Hepatocyte (in vitro differentiated cells): ENCODE data around the gene SMYD1. TPM values are rescaled to one million over a fixed set of nuclear protein-coding genes. Genes with fewer than 3 reads are reported as not detected.

Source experiments
- DNase-seq: peaks from one replicate; pipeline ENCODE4 v3.0.0-alpha.2; 2016; ENCODE audit warnings: low spot score
- H2AFZ ChIP-seq: fragments of 200-600 bp; sonication (generic); 2 replicates; pipeline ENCODE4 v1.6.0; 2016; ENCODE audit warnings: antibody characterized with exemption, mild to moderate bottlenecking
- H3K27ac ChIP-seq: fragments of 200-600 bp; sonication (generic); 2 replicates; pipeline ENCODE4 v1.5.1; 2016; ENCODE audit warnings: mild to moderate bottlenecking
- H3K27me3 ChIP-seq: fragments of 200-600 bp; sonication (generic); 2 replicates; pipeline ENCODE4 v1.6.1; 2016
- H3K36me3 ChIP-seq: fragments of 200-600 bp; sonication (generic); replicated peaks from 2 replicates; pipeline ENCODE4 v1.5.1; 2016; ENCODE audit warnings: low read depth; ENCODE audit not compliant: insufficient read depth
- H3K4me1 ChIP-seq: fragments of 200-600 bp; sonication (generic); 2 replicates; pipeline ENCODE4 v1.5.1; 2016; ENCODE audit warnings: mild to moderate bottlenecking, moderate library complexity; ENCODE audit not compliant: insufficient read depth
- H3K4me2 ChIP-seq: fragments of 200-600 bp; sonication (generic); 2 replicates; pipeline ENCODE4 v1.6.0; 2016
- H3K4me3 ChIP-seq: fragments of 200-600 bp; sonication (generic); 2 replicates; pipeline ENCODE4 v1.5.1; 2016; ENCODE audit warnings: mild to moderate bottlenecking
- H3K79me2 ChIP-seq: fragments of 200-600 bp; sonication (generic); 2 replicates; pipeline ENCODE4 v1.6.0; 2017; ENCODE audit warnings: mild to moderate bottlenecking
- H3K9me2 ChIP-seq: fragments of 200-600 bp; sonication (generic); replicated peaks from 2 replicates; pipeline ENCODE4 v1.6.0; 2017; ENCODE audit warnings: mild to moderate bottlenecking; ENCODE audit not compliant: insufficient read depth
- H3K9me3 ChIP-seq: fragments of 200-600 bp; sonication (generic); 2 replicates; pipeline ENCODE4 v1.5.1; 2016; ENCODE audit warnings: low read depth, mild to moderate bottlenecking
- H4K20me1 ChIP-seq: fragments of 200-600 bp; sonication (generic); 2 replicates; pipeline ENCODE4 v1.6.0; 2016; ENCODE audit warnings: mild to moderate bottlenecking; ENCODE audit not compliant: insufficient read depth, poor library complexity, severe bottlenecking
- CTCF ChIP-seq: fragments of 200-600 bp; sonication (generic); IDR thresholded peaks from 2 replicates; pipeline ENCODE4 v1.5.1; 2016; ENCODE audit warnings: antibody characterized with exemption, mild to moderate bottlenecking; ENCODE audit not compliant: poor library complexity
- EZH2 ChIP-seq: fragments of 200-600 bp; sonication (generic); IDR thresholded peaks from 2 replicates; pipeline ENCODE4 v1.6.1; 2016; ENCODE audit warnings: antibody characterized with exemption, mild to moderate bottlenecking, borderline replicate concordance
- EZH2phosphoT487 ChIP-seq: fragments of 200-600 bp; sonication (generic); IDR thresholded peaks from one replicate; pipeline ENCODE4 v1.6.1; 2018; ENCODE audit warnings: antibody characterized with exemption, mild to moderate bottlenecking, low read depth, moderate library complexity; ENCODE audit not compliant: unreplicated experiment, severe bottlenecking
- WGBS: methylation state at CpG from one replicate; pipeline ENCODE4 v1.1.6; 2016; ENCODE audit warnings: low lambda C conversion rate; ENCODE audit errors: missing lambda C conversion rate; 5-methylcytosine and 5-hydroxymethylcytosine counted together
- polyA plus RNA-seq: library from polyadenylated mRNA; unstranded; fragments of >200 nt; fragmentation: Nextera tagmentation; extraction: Ambion mirVana; gene quantifications from 2 replicates; pipeline ENCODE4 v1.2.1, GENCODE V29; 2016
- total RNA-seq: library from RNA; depleted of rRNA; stranded (reverse); fragments of >200 nt; gene quantifications from 2 replicates; pipeline ENCODE4 v1.2.3, GENCODE V29; 2014

Gene SMYD1
- total and polyA plus RNA-seq, 2 experiments from 2014 or later = 0.10 TPM; not detected in 1

- no peak overlapping the region for H2AFZ ChIP-seq
- no peaks in the 10 kb centered on the region for H3K36me3 ChIP-seq
- no peaks in the 10 kb centered on the region for H3K4me1 ChIP-seq
- H3K79me2 ChIP-seq = peaks cover 6% of the 10 kb centered on the region
- WGBS = 97% methylated on average over 7 of the region's 7 CpGs
- no peaks in the 10 kb centered on the region for H3K9me3 ChIP-seq
- no peak overlapping the region for H3K4me3 ChIP-seq
- TF ChIP-seq EZH2phosphoT487 (no peak), CTCF (no peak)
- H3K27me3 ChIP-seq = no peaks in the 10 kb centered on the region
- H3K9me2 ChIP-seq = no peaks in the 10 kb centered on the region
- H4K20me1 ChIP-seq = no peaks in the 10 kb centered on the region
- H3K4me2 ChIP-seq = no peak overlapping the region
- H3K27ac ChIP-seq = no peak overlapping the region
- no peak for DNase-seq
Measured at GRCh38 chr2:88032070-88032702, 35.4 kb upstream of the SMYD1 start.

GRCh38 chr2:88036182-88036581 is 31.4 kb upstream of the SMYD1 start:
- DNase-seq = no peak
- Histone ChIP-seq H3K79me2 (peaks cover 17% of the 10 kb centered on the region), H3K9me3 (no peaks in the 10 kb centered on the region), H3K4me2 (no peak overlapping the region), H3K4me3 (no peak overlapping the region), H3K9me2 (no peaks in the 10 kb centered on the region), H3K27me3 (no peaks in the 10 kb centered on the region), H3K27ac (no peak overlapping the region), H3K4me1 (peaks cover 5% of the 10 kb centered on the region), H4K20me1 (no peaks in the 10 kb centered on the region), H2AFZ (no peak overlapping the region), H3K36me3 (no peaks in the 10 kb centered on the region)
- 94% methylated on average over 2 of the region's 2 CpGs for WGBS
- TF ChIP-seq CTCF (no peak), EZH2 (no peak), EZH2phosphoT487 (no peak)

- Histone ChIP-seq H3K9me2 (no peaks in the 10 kb centered on the region), H3K4me2 (no peak overlapping the region), H3K36me3 (no peaks in the 10 kb centered on the region), H3K27ac (no peak overlapping the region), H3K9me3 (no peaks in the 10 kb centered on the region), H3K79me2 (peaks cover 20% of the 10 kb centered on the region), H2AFZ (no peak overlapping the region), H3K4me3 (no peak overlapping the region), H3K4me1 (peaks cover 5% of the 10 kb centered on the region), H4K20me1 (no peaks in the 10 kb centered on the region), H3K27me3 (no peaks in the 10 kb centered on the region)
- DNase-seq = no peak
- TF ChIP-seq CTCF (no peak), EZH2 (no peak), EZH2phosphoT487 (no peak)
Measured at GRCh38 chr2:88036606-88037005, 31.0 kb upstream of the SMYD1 start.
